Adrenal gland (tissue), 12 donors: ENCODE measurements around the gene PTPRO. TPM values are rescaled to one million over a fixed set of nuclear protein-coding genes. Genes with fewer than 3 reads are reported as not detected.
A peak's percentile ranks its signal among the peaks of the same experiment; 100 is the strongest.

Experiments
- DNase-seq, 7 donors: peaks; one replicate each; pipeline ENCODE4 v3.0.0-alpha.2; 2019 to 2020
- H3K27ac ChIP-seq, 5 donors: fragments of 200-600 bp; sonication (generic) in 4 of 5; 1 replicate in 3 of 5; 2 replicates in 2 of 5; pipeline versions ENCODE4 v1.5.1 to v1.8.0; 2016 to 2020; ENCODE audit warnings: mild to moderate bottlenecking in 1 of 5
- H3K27me3 ChIP-seq: fragments of 200-600 bp; 2 replicates; pipeline ENCODE4 v1.8.0; 2021
- H3K36me3 ChIP-seq, 2 donors: fragments of 200-600 bp; replicated peaks in 1 of 2; 1 replicate in 1 of 2; 2 replicates in 1 of 2; pipeline versions ENCODE4 v1.5.1 to v1.8.0; 2018 to 2022
- H3K4me1 ChIP-seq, 2 donors: fragments of 200-600 bp; replicated peaks in 1 of 2; 1 replicate in 1 of 2; 2 replicates in 1 of 2; pipeline versions ENCODE4 v1.5.1 to v1.8.0; 2018 to 2021
- H3K4me3 ChIP-seq, 4 donors: fragments of 200-600 bp; sonication (generic) in 3 of 4; one replicate each; pipeline ENCODE4 v1.5.1; 2016 to 2018
- H3K9me3 ChIP-seq, 3 donors: fragments of 200-600 bp; sonication (generic) in 1 of 3; replicated peaks in 1 of 3; 1 replicate in 2 of 3; 2 replicates in 1 of 3; pipeline versions ENCODE4 v1.5.1 to v1.8.0; 2016 to 2021
- POLR2A ChIP-seq, 2 donors: fragments of 450-650 bp; IDR thresholded peaks; one replicate each; pipeline ENCODE4 v1.6.1; 2017; ENCODE audit warnings: antibody characterized with exemption in 2 of 2, mild to moderate bottlenecking in 2 of 2, moderate library complexity in 1 of 2
- WGBS, 4 donors: extraction: QIAGEN DNeasy Blood & Tissue Kit in 2 of 4; methylation state at CpG; one replicate each; pipeline versions ENCODE4 v1.1.5 to v1.1.7; 2013 to 2017; 5-methylcytosine and 5-hydroxymethylcytosine counted together
- intact Hi-C, 2 donors: fragments of 100-400 bp; cut with DNase I; formaldehyde crosslinking; loops; one replicate each; pipeline versions ENCODE4 v1.14.1 to v1.15.0; 2022 to 2023
- polyA plus RNA-seq, 3 donors: library from polyadenylated mRNA; stranded (reverse); fragments of 200-250 nt in 2 of 3; fragments of 350-450 nt in 1 of 3; fragmentation: Illumina TruSeq in 1 of 3; extraction: RNeasy Lipid Tissue Mini Kit (QIAGEN cat#74804) in 1 of 3; gene quantifications; one replicate each; pipeline ENCODE4 v1.2.3, GENCODE V29; 2013 to 2014
- total RNA-seq, 9 donors: library from RNA; depleted of rRNA in 4 of 9; stranded (reverse); fragments of >200 nt in 4 of 9; fragments of 120-200 nt in 1 of 9; fragmentation: NEBNext Ultra II Directional in 1 of 9; extraction: Animal tissue kit (Norgen Biotek cat#: 25700) in 1 of 9; gene quantifications; one replicate each; pipeline versions ENCODE4 v1.1.0 to v1.2.4, GENCODE V29; 2013 to 2023
- TF ChIP-seq, protein P1 (sequence below), 6 experiments: fragments of 450-650 bp in 4 of 6; fragments of 200-600 bp in 2 of 6; sonication (generic) in 1 of 6; IDR thresholded peaks; 1 replicate in 5 of 6; 2 replicates in 1 of 6; pipeline versions ENCODE4 v1.5.1 to v1.8.0; 2016 to 2021; ENCODE audit warnings: antibody characterized with exemption in 6 of 6, mild to moderate bottlenecking in 2 of 6, moderate library complexity in 1 of 6
- donor health status: healthy with polysubstance abuse.
- donor health status: Bipolar disorder and iron deficiency.
- donor health status: DM: yes; HTN: yes; CAD: no.
- donor health status: DM: no; HTN: no; CAD: no.
- donor health status: DM: no; HTN: no; CAD: no.
- donor health status: DM: yes; HTN: yes; CAD: no.

PTPRO gene
- total and polyA plus RNA-seq, 12 donors: 0.36 to 11.5 (median 2.6) TPM

DNA sequence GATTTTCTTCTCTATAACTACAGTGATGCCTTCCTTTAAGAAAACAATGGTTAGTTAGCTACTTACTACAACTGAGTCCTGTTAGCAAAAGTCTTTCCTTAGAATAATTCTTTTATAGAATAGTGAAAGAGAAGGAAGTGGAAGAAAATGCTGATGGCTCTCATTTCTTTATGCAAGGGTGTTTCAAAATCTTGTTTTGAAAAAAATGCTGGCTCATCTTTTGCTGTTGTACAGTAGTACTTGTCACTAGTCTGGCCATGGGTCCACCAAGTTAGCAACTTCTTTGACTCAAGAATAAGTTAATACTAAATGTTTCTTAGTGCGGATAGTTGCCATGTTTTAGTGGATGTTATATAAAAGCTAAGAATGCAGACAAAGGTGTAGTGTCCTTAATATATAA lies 225.4 kb downstream of the PTPRO start:
- no peak for DNase-seq
- 76 to 92% (median 82%) methylated on average over 1 of the region's 1 CpG for WGBS, 4 donors
- no peaks in the 10 kb centered on the region for H3K36me3 ChIP-seq
- no peaks in the 10 kb centered on the region for H3K4me1 ChIP-seq
- intact Hi-C loops: no loop called here
- H3K27me3 ChIP-seq: no peaks in the 10 kb centered on the region
- H3K9me3 ChIP-seq: no peaks in the 10 kb centered on the region
- peak overlapping the region in 1 of 4 donors; percentile 8 for H3K4me3 ChIP-seq
- peak overlapping the region in 1 of 5 donors; percentile 15 for H3K27ac ChIP-seq
- TF ChIP-seq POLR2A (IDR thresholded peaks at IDR 0.05): no peak
- TF ChIP-seq, protein P1, sequence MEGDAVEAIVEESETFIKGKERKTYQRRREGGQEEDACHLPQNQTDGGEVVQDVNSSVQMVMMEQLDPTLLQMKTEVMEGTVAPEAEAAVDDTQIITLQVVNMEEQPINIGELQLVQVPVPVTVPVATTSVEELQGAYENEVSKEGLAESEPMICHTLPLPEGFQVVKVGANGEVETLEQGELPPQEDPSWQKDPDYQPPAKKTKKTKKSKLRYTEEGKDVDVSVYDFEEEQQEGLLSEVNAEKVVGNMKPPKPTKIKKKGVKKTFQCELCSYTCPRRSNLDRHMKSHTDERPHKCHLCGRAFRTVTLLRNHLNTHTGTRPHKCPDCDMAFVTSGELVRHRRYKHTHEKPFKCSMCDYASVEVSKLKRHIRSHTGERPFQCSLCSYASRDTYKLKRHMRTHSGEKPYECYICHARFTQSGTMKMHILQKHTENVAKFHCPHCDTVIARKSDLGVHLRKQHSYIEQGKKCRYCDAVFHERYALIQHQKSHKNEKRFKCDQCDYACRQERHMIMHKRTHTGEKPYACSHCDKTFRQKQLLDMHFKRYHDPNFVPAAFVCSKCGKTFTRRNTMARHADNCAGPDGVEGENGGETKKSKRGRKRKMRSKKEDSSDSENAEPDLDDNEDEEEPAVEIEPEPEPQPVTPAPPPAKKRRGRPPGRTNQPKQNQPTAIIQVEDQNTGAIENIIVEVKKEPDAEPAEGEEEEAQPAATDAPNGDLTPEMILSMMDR (IDR thresholded peaks at IDR 0.05): no peak

DNA sequence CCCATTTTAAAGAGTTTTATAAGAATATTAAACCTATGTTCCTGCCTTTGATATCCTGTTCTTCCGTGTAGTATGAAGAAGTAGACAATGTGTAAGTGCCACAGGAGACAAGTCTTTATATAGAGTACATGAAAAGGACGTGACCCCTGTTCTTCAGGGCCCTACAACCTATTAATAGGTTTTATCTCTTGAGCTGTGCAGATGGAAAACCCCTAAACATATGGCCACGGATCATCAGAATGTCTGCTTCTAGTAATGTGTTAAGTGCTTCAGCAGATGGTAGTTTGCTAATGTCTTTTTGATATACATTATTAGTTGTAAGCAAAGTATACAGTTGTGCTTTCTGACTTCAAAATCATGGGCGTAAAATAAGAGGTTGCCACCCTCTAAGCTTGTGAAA lies 228.5 kb downstream of the PTPRO start:
- Histone ChIP-seq H3K4me3 (no peak overlapping the region), H3K4me1 (no peaks in the 10 kb centered on the region), H3K36me3 (no peaks in the 10 kb centered on the region), H3K9me3 (no peaks in the 10 kb centered on the region), H3K27me3 (no peaks in the 10 kb centered on the region), H3K27ac (no peak overlapping the region)
- intact Hi-C loops: no loop called here
- 74 to 82% (median 77%) methylated on average over 4 of the region's 4 CpGs for WGBS, 4 donors
- TF ChIP-seq POLR2A (IDR thresholded peaks at IDR 0.05): no peak
- TF ChIP-seq, protein P1 (IDR thresholded peaks at IDR 0.05): no peak
- no peak for DNase-seq

DNA sequence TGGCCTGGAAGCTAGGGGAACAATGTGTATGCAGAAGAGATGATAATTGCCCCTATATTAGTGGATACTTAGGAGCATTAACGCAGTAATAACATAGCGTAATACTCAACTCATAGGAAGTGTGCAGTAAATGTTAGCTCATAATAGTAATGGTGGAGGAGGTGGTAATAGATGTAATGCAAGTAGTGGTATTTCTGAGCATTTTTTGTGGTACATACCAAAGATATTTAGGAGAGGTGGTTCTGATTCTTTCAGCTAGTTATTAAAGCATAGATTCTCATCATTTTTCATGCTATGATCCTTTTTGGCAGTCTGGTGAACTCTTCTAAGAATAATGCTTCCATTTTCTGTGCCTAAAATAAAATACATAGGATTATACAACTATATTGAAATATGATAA lies 233.1 kb downstream of the PTPRO start:
- no peak overlapping the region for H3K27ac ChIP-seq
- no peak overlapping the region for H3K4me3 ChIP-seq
- no peaks in the 10 kb centered on the region for H3K27me3 ChIP-seq
- no peaks in the 10 kb centered on the region for H3K4me1 ChIP-seq
- H3K9me3 ChIP-seq: no peaks in the 10 kb centered on the region
- no peaks in the 10 kb centered on the region for H3K36me3 ChIP-seq
- no peak for TF ChIP-seq POLR2A (IDR thresholded peaks at IDR 0.05)
- TF ChIP-seq, protein P1 (IDR thresholded peaks at IDR 0.05): no peak
- no peak for DNase-seq
- intact Hi-C loops: no loop called here
- 85 to 96% (median 93%) methylated on average over 2 of the region's 2 CpGs for WGBS, 4 donors

DNA sequence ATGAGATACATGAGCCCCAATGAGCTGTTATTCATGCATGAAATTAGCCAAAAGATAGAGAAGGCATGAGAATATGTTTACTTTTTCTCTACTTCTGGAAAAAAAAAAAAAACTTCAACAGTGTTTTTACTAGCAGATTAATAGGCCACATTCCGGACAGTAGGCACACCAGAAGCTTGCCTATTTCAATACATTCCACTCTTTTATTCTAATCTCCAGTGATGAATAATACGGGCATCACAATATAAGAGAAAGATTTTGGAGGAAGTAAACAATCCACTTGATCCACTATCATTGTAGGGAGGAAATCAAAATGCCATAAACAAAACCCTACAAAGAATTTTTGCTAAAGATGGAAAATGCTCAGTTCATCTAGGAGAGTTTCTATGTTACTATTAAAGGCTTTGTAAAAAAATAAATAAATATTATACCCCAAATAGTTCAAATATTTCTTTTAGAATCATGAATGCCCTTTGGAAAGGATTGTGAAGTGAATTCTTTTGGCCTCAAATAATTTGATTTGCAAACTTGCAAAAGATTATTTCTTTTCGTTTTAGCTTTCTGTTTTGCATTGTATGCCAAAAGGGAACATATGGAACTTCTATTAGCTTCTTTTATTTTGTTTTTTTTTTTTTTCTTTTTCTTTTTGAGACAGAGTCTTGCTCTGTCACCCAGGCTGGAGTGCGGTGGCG lies 234.2 kb downstream of the PTPRO start:
- DNase-seq: no peak
- intact Hi-C loops: no loop called here
- no peaks in the 10 kb centered on the region for H3K36me3 ChIP-seq
- H3K4me1 ChIP-seq: no peaks in the 10 kb centered on the region
- H3K9me3 ChIP-seq: no peaks in the 10 kb centered on the region
- TF ChIP-seq, protein P1 (IDR thresholded peaks at IDR 0.05): no peak
- TF ChIP-seq POLR2A (IDR thresholded peaks at IDR 0.05): no peak
- 67 to 79% (median 77%) methylated on average over 5 of the region's 5 CpGs for WGBS, 4 donors
- H3K4me3 ChIP-seq: no peak overlapping the region
- no peaks in the 10 kb centered on the region for H3K27me3 ChIP-seq
- no peak overlapping the region for H3K27ac ChIP-seq
